Upper lobe of right lung (tissue), 1 donor: ENCODE results near the gene LARGE1. TPM values are rescaled to one million over a fixed set of nuclear protein-coding genes. Genes with fewer than 3 reads are reported as not detected.

ENCODE experiments used
- ATAC-seq: fragments of 200-7000 bp; cut with Tn5 transposase; one replicate; pipeline ENCODE4 v1.9.1; 2020; ENCODE audit warnings: mild to moderate bottlenecking, moderate library complexity
- DNase-seq: peaks from one replicate; pipeline ENCODE4 v3.0.0-alpha.2; 2020
- H3K27ac ChIP-seq: fragments of 200-600 bp; one replicate; pipeline ENCODE4 v1.8.0; 2022
- H3K27me3 ChIP-seq: fragments of 200-600 bp; one replicate; pipeline ENCODE4 v1.8.0; 2022; ENCODE audit warnings: mild to moderate bottlenecking
- H3K36me3 ChIP-seq: fragments of 200-600 bp; one replicate; pipeline ENCODE4 v1.8.0; 2022
- H3K4me1 ChIP-seq: fragments of 200-600 bp; one replicate; pipeline ENCODE4 v1.8.0; 2022
- H3K4me3 ChIP-seq: fragments of 200-600 bp; one replicate; pipeline ENCODE4 v1.8.0; 2022; ENCODE audit warnings: mild to moderate bottlenecking
- H3K9me3 ChIP-seq: fragments of 200-600 bp; one replicate; pipeline ENCODE4 v1.8.0; 2022
- intact Hi-C: fragments of 100-400 bp; cut with DNase I; formaldehyde crosslinking; loops from one replicate; pipeline ENCODE4 v1.11.0; 2022
- total RNA-seq: library from RNA; stranded (reverse); fragmentation: NEBNext Ultra II Directional; extraction: Animal tissue kit (Norgen Biotek cat#: 25700); gene quantifications from one replicate; pipeline ENCODE4 v1.2.1, GENCODE V29; 2021
- TF ChIP-seq, protein P1 (sequence below): fragments of 200-600 bp; IDR thresholded peaks from one replicate; pipeline ENCODE4 v1.8.0; 2022; ENCODE audit warnings: antibody characterized with exemption
- donor health status: DM: no; HTN: yes; CAD: no; lungs with severe emphysema.

Gene LARGE1
- total RNA-seq, 1 donor from 2014 or later = 33.5 TPM

DNA sequence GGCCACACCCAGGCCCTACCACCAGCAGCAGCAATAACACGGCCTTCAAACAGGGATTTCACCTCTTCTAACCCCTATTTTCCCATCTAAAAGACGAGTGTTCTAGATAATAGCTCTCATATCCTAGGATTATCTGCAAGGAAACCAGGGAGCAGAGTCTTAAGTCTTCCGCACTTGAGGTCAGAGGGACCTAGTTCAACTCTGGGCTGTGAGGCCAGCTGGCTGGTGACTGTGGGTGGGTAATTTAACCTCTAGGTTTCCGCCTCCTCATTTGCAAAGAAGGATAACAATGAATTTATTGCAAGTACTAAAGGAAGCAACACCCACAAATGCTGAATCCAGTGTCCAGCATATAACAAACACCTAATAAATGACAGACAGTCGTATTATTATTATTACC, 70.1 kb downstream of the LARGE1 start:
- no peaks in the 10 kb centered on the region for H3K27me3 ChIP-seq
- intact Hi-C loops = no loop called here
- H3K4me1 ChIP-seq = peaks cover 4% of the 10 kb centered on the region
- H3K9me3 ChIP-seq = no peaks in the 10 kb centered on the region
- ATAC-seq (no peak), DNase-seq (no peak)
- H3K36me3 ChIP-seq = no peaks in the 10 kb centered on the region
- no peak overlapping the region for H3K27ac ChIP-seq
- TF ChIP-seq, protein P1, sequence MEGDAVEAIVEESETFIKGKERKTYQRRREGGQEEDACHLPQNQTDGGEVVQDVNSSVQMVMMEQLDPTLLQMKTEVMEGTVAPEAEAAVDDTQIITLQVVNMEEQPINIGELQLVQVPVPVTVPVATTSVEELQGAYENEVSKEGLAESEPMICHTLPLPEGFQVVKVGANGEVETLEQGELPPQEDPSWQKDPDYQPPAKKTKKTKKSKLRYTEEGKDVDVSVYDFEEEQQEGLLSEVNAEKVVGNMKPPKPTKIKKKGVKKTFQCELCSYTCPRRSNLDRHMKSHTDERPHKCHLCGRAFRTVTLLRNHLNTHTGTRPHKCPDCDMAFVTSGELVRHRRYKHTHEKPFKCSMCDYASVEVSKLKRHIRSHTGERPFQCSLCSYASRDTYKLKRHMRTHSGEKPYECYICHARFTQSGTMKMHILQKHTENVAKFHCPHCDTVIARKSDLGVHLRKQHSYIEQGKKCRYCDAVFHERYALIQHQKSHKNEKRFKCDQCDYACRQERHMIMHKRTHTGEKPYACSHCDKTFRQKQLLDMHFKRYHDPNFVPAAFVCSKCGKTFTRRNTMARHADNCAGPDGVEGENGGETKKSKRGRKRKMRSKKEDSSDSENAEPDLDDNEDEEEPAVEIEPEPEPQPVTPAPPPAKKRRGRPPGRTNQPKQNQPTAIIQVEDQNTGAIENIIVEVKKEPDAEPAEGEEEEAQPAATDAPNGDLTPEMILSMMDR = no peak
- no peak overlapping the region for H3K4me3 ChIP-seq

DNA sequence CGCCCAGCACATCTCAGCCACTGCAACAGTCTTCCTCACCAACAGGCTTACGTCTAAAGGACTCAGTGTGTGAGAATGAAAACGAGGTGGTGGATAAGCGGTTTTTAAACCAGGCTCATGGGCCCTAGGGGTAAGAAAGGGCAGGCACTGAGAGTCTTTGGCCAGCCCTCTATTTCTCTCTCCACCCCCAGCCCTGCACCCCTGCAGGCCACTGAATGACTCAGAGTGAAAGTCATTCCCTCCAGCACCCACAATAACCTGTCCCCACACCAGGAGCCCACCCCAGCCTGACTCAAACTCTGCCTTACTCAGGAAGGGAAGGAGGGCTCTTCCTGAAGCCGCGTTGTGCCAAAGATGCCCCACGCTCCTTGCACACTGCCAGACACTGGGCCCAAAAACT, 72.0 kb downstream of the LARGE1 start:
- Histone ChIP-seq H3K27ac (no peak overlapping the region), H3K27me3 (no peaks in the 10 kb centered on the region), H3K4me1 (peaks cover 7% of the 10 kb centered on the region), H3K4me3 (no peak overlapping the region), H3K36me3 (no peaks in the 10 kb centered on the region), H3K9me3 (no peaks in the 10 kb centered on the region)
- TF ChIP-seq, protein P1 = no peak
- no peak for ATAC-seq
- intact Hi-C loops = no loop called here
- no peak for DNase-seq

DNA sequence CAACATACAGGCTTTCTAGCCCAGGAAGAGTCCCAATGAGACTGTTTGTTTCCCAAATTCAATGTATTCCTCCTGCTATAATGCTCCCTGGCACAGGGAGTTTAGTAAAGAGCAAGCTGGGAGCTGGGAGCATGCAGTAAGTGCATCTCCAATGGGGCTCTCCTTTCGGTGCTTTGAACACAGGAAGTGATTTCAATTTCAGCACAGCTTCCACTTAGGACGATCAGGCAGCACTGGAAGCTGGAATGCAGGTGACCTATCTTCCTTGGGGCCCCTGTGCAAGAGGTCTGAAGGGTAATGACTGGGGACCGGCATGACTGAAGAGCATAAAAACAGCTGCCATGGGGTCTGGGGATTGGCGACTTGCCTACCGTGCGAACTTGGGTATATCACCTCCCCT, 76.0 kb downstream of the LARGE1 start:
- DNase-seq = no peak
- intact Hi-C loops = no loop called here
- TF ChIP-seq, protein P1 = no peak
- Histone ChIP-seq H3K9me3 (no peaks in the 10 kb centered on the region), H3K27me3 (no peaks in the 10 kb centered on the region), H3K27ac (no peak overlapping the region), H3K4me1 (peaks cover 5% of the 10 kb centered on the region), H3K36me3 (no peaks in the 10 kb centered on the region), H3K4me3 (peak overlapping the region; percentile 15)
- ATAC-seq = peak; percentile 43

DNA sequence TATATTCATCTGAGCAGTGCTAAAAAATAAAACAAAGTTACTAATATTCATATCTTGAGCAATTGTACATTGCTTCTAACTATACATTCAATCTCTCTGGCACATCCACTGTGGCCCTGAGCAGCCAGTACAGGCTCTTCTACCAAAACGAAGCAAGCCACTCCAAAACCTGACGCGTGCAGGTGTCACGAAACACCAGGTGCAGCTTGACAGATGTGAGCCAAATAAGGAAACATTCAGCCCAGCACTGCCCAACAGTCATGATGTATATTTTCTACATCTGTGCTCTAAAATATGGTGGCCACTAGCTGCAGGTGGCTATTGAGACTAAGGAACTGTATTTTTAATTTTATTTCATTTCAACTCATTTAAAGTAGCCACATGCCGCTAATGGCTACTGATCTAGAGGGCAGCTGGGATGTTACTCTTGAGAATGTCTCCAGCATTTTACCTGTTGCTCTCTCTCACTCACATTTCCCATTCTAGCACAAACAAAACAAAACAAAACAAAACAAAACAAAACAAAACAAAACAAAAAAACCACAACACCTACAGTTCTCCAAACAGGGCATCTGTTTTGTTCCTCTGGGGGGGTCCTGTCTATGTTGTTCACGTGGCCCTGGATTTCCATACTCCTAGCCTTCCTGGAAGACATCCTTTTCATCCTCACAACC, 77.7 kb downstream of the LARGE1 start:
- no peak overlapping the region for H3K27ac ChIP-seq
- ATAC-seq (no peak), DNase-seq (no peak)
- peaks cover 11% of the 10 kb centered on the region for H3K4me1 ChIP-seq
- no peaks in the 10 kb centered on the region for H3K36me3 ChIP-seq
- TF ChIP-seq, protein P1 = no peak
- H3K4me3 ChIP-seq = no peak overlapping the region
- intact Hi-C loops = no loop called here
- no peaks in the 10 kb centered on the region for H3K27me3 ChIP-seq
- no peaks in the 10 kb centered on the region for H3K9me3 ChIP-seq

DNA sequence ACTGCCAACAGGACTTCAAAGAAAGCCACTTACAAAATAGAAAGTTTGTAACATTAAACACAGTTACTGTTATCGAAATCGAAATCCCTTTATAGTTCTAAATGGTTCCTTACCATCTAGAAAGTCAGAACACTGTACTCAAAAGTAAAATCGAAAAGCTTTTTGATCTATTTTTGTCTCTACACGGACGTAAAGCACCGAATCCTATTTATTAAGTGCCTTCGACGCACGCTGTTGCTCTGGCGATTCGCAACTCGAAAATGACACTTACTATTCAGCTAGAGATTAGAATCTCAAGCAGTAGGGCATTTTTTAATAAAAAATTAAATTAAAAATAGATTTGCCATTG, 78.3 kb downstream of the LARGE1 start:
- ATAC-seq = no peak
- Histone ChIP-seq H3K4me3 (no peak overlapping the region), H3K27me3 (no peaks in the 10 kb centered on the region), H3K36me3 (no peaks in the 10 kb centered on the region), H3K27ac (no peak overlapping the region), H3K9me3 (no peaks in the 10 kb centered on the region), H3K4me1 (peaks cover 12% of the 10 kb centered on the region)
- TF ChIP-seq, protein P1 = no peak
- no peak for DNase-seq
- intact Hi-C loops = no loop called here
